ENCODE data around the gene MDFI. TPM values are rescaled to one million over a fixed set of nuclear protein-coding genes. Genes with fewer than 3 reads are reported as not detected.

MDFI gene
- total RNA-seq, 4 donors from 2014 or later = 0.83 to 4.6 (median 3.5) TPM

GRCh38 chr6:41656002-41656691 is 17.9 kb downstream of the MDFI start:
- intact Hi-C loops (cut with DNase I) = no loop called here

DNA sequence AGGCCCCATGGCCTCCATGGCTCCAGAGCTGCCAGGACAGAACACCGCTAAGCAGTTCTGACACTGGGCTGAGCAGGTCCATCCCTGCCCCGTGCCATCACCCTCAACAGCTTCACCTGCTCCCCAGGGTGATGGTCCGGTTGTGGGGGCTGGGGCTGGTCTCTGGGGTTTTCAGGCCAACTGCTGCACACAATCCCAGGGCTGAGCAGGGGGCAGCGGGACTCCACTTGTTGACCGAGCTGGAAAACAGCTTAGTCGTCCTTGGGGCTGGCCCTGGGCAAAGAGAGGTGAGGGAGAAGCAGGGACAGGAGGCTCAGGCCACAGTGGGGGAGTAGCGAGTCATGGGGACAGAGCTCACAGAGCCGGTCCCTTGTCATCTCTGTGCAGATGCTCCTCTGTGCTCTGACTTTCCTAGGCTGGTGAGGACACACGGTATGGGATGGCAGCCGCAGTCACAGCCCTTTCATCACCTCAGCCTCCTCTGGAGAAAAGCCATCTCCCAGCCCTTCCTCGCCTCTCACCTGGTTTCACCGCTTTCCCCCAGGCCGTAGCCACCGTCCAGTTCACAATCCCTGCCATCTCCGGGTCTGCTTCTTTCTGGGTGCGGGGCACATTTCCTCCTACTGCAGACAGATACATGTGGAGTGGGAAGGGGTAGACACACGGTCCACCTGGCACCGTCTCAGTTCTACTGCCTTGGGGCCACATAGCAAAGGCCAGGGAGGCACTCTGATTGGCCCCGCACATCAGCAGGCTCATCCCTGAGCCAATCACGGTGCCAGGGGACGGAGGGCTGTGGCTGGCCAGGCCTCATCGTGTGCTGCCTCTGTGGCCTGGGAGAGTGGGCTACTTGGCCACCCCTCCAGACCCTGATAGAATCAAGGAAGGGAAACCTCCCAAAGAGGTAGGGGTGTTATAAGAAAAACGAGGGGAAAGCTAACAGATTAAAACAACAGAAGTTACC is 19.1 kb downstream of the MDFI start:
- intact Hi-C loops (cut with DNase I) = no loop called here
- H3K9me3 ChIP-seq = no peaks in the 10 kb centered on the region
- H3K27ac ChIP-seq (replicated peaks in 1 of 4) = no peak overlapping the region
- H3K36me3 ChIP-seq = no peaks in the 10 kb centered on the region
- no peak overlapping the region for H3K4me3 ChIP-seq
- 90% methylated on average over 19 of the region's 23 CpGs for WGBS
- TF ChIP-seq, protein P1, sequence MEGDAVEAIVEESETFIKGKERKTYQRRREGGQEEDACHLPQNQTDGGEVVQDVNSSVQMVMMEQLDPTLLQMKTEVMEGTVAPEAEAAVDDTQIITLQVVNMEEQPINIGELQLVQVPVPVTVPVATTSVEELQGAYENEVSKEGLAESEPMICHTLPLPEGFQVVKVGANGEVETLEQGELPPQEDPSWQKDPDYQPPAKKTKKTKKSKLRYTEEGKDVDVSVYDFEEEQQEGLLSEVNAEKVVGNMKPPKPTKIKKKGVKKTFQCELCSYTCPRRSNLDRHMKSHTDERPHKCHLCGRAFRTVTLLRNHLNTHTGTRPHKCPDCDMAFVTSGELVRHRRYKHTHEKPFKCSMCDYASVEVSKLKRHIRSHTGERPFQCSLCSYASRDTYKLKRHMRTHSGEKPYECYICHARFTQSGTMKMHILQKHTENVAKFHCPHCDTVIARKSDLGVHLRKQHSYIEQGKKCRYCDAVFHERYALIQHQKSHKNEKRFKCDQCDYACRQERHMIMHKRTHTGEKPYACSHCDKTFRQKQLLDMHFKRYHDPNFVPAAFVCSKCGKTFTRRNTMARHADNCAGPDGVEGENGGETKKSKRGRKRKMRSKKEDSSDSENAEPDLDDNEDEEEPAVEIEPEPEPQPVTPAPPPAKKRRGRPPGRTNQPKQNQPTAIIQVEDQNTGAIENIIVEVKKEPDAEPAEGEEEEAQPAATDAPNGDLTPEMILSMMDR (IDR thresholded peaks at IDR 0.05) = no peak
- TF ChIP-seq EP300 (IDR thresholded peaks at IDR 0.05) = no peak
- no peak for TF ChIP-seq POLR2AphosphoS5 (IDR thresholded peaks at IDR 0.05)
- TF ChIP-seq POLR2A (IDR thresholded peaks at IDR 0.05; ENCODE audit: low read depth) = no peak
- peaks cover 0 to 7% (median 4%) of the 10 kb centered on the region in 4 donors for H3K4me1 ChIP-seq
- no peak for DNase-seq (ENCODE audit: extremely low spot score)
- peaks cover 0 to 52% (median 0%) of the 10 kb centered on the region in 4 donors for H3K27me3 ChIP-seq

More at GRCh38 chr6:41656002-41656691, 17.9 kb downstream of the MDFI start:
- DNase-seq (ENCODE audit: extremely low spot score) = no peak
- peaks cover 0 to 52% (median 0%) of the 10 kb centered on the region in 4 donors for H3K27me3 ChIP-seq
- TF ChIP-seq EP300 (IDR thresholded peaks at IDR 0.05) (no peak), POLR2A (IDR thresholded peaks at IDR 0.05; ENCODE audit: low read depth) (no peak), POLR2AphosphoS5 (IDR thresholded peaks at IDR 0.05) (no peak)
- TF ChIP-seq, protein P1 (IDR thresholded peaks at IDR 0.05) = no peak
- H3K4me1 ChIP-seq = peaks cover 0 to 7% (median 4%) of the 10 kb centered on the region in 4 donors
- no peaks in the 10 kb centered on the region for H3K36me3 ChIP-seq
- no peak overlapping the region for H3K4me3 ChIP-seq
- 56% methylated on average over 14 of the region's 14 CpGs for WGBS
- no peaks in the 10 kb centered on the region for H3K9me3 ChIP-seq
- H3K27ac ChIP-seq (replicated peaks in 1 of 4) = no peak overlapping the region

DNA sequence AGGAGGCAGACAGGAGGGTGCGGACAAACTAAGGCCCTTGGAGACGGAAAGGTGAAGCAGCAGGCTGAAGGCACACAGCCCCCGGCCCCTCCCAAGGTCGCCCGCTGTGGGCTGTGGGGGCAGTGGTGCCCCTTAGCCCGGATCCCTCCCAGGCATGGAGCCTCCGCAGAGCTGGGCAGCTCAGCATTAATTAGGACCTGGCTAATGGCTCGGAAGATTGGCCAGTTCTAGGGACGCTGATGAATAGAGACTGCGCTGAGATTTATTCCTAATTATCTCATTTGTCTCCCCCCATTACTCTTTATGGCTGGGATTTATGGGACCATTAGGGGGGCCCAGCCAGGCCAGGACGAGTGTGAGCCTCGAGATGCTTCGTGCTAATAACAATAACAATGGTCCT is 20.4 kb downstream of the MDFI start:
- intact Hi-C loops (cut with DNase I) = no loop called here
- Histone ChIP-seq H3K27me3 (peaks cover 0 to 44% (median 0%) of the 10 kb centered on the region in 4 donors), H3K27ac (replicated peaks in 1 of 4) (no peak overlapping the region), H3K4me3 (no peak overlapping the region), H3K4me1 (peaks cover 0 to 7% (median 4%) of the 10 kb centered on the region in 4 donors), H3K36me3 (no peaks in the 10 kb centered on the region), H3K9me3 (no peaks in the 10 kb centered on the region)
- WGBS = 95% methylated on average over 13 of the region's 13 CpGs
- no peak for DNase-seq (ENCODE audit: extremely low spot score)
- TF ChIP-seq POLR2AphosphoS5 (IDR thresholded peaks at IDR 0.05) = no peak
- TF ChIP-seq, protein P1 (IDR thresholded peaks at IDR 0.05) = no peak
- no peak for TF ChIP-seq EP300 (IDR thresholded peaks at IDR 0.05)
- no peak for TF ChIP-seq POLR2A (IDR thresholded peaks at IDR 0.05; ENCODE audit: low read depth)

DNA sequence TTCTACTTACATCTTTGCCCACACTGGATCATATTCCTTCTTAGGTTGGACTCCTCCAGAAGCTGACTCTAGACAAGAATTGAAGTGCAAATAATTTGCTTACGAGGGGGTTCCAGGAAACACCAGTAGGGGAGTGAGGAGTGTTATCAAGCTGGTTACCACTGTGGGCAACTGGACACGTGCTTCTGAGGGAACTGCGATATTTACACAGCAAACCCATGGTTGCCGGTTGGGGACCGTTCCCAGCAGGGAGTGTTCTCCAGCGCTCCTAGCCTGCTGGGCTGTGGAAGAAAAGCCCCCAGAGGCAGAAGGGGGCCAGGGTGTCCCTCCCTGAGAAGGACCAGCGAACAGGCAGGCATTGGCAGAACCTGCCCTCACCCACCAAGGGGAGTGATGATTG is 21.7 kb downstream of the MDFI start:
- H3K36me3 ChIP-seq = no peaks in the 10 kb centered on the region
- TF ChIP-seq EP300 (IDR thresholded peaks at IDR 0.05) (no peak), POLR2AphosphoS5 (IDR thresholded peaks at IDR 0.05) (no peak), POLR2A (IDR thresholded peaks at IDR 0.05; ENCODE audit: low read depth) (no peak)
- TF ChIP-seq, protein P1 (IDR thresholded peaks at IDR 0.05) = no peak
- H3K27me3 ChIP-seq = peaks cover 0 to 31% (median 0%) of the 10 kb centered on the region in 4 donors

More for the DNA sequence above, 21.7 kb downstream of the MDFI start:
- H3K4me3 ChIP-seq = no peak overlapping the region
- H3K4me1 ChIP-seq = peaks cover 0 to 7% (median 4%) of the 10 kb centered on the region in 4 donors
- 86% methylated on average over 6 of the region's 7 CpGs for WGBS
- DNase-seq (ENCODE audit: extremely low spot score) = no peak
- intact Hi-C loops (cut with DNase I) = no loop called here
- no peak overlapping the region for H3K27ac ChIP-seq (replicated peaks in 1 of 4)
- no peaks in the 10 kb centered on the region for H3K9me3 ChIP-seq

Measured in esophagus muscularis mucosa (tissue), 4 donors.